Measurements from ENCODE around the gene ADAT3.

DNA sequence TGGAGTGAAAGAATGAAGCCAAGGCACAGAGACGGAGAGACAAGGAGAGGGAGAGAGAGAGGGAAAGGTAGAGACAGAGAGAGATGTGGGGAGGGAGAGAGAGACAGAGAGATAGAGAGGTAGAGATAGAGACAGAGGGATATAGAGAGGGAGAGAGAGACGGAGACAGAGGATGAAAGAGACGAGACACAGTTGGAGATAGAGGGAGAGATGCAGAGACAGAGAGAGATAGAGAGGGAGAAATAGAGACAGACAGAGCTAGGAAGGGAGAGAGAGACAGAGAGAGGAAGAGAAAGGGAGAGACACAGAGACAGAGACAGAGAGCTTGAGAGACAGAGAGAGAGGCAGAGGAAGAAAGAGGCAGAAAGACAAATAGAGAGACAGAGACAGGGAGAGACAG lies 31.2 kb downstream of the ADAT3 start:
- TF ChIP-seq POLR2A (IDR thresholded peaks at IDR 0.05) (no peak), POLR2AphosphoS5 (IDR thresholded peaks at IDR 0.05) (no peak)
- TF ChIP-seq, protein P1, sequence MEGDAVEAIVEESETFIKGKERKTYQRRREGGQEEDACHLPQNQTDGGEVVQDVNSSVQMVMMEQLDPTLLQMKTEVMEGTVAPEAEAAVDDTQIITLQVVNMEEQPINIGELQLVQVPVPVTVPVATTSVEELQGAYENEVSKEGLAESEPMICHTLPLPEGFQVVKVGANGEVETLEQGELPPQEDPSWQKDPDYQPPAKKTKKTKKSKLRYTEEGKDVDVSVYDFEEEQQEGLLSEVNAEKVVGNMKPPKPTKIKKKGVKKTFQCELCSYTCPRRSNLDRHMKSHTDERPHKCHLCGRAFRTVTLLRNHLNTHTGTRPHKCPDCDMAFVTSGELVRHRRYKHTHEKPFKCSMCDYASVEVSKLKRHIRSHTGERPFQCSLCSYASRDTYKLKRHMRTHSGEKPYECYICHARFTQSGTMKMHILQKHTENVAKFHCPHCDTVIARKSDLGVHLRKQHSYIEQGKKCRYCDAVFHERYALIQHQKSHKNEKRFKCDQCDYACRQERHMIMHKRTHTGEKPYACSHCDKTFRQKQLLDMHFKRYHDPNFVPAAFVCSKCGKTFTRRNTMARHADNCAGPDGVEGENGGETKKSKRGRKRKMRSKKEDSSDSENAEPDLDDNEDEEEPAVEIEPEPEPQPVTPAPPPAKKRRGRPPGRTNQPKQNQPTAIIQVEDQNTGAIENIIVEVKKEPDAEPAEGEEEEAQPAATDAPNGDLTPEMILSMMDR (IDR thresholded peaks at IDR 0.05 in 8 of 11, conservative IDR thresholded peaks at IDR 0.05 in 3 of 11): no peak

Data from spleen (tissue), 7 donors.